ENCODE results near the gene AP1G2. TPM values are rescaled to one million over a fixed set of nuclear protein-coding genes. Genes with fewer than 3 reads are reported as not detected.

Gene AP1G2
- total and polyA plus RNA-seq, 2 of the 4 experiments (the other 2 are of a cell fraction): 2.9 to 19.2 TPM

- POLR2A ChIA-PET (ENCODE audit: unreplicated experiment): no interaction called here
- Histone ChIP-seq H3K9me3 (ENCODE audit: control insufficient read depth, insufficient read depth, low read length) (no peaks in the 10 kb centered on the region), H3K9ac (ENCODE audit: low read depth, low read length) (no peak overlapping the region), H3K4ac (ENCODE audit: low read depth, low read length) (no peak overlapping the region), H3K14ac (replicated peaks; ENCODE audit: low read depth, low read length) (no peak overlapping the region), H3K9me1 (ENCODE audit: insufficient read depth, low read length) (no peaks in the 10 kb centered on the region), H2AK5ac (ENCODE audit: low read depth, low read length) (no peak overlapping the region), H2BK20ac (ENCODE audit: low read depth, low read length) (no peak overlapping the region), H4K91ac (ENCODE audit: insufficient read depth, low read depth, low read length) (no peak overlapping the region), H3K4me3 (ENCODE audit: insufficient read depth, low read depth, low read length) (no peak overlapping the region), H2BK120ac (ENCODE audit: low read depth, low read length) (no peak overlapping the region), H4K5ac (ENCODE audit: low read depth, low read length) (no peak overlapping the region), H3K23ac (ENCODE audit: low read depth, low read length) (no peak overlapping the region), H2AK9ac (replicated peaks; ENCODE audit: low read depth, low read length, poor library complexity) (no peak overlapping the region), H3K27ac (ENCODE audit: insufficient read depth, low read length) (no peak overlapping the region), H3K4me1 (ENCODE audit: control insufficient read depth, insufficient read depth, low read length) (no peaks in the 10 kb centered on the region), H2BK5ac (ENCODE audit: low read depth, low read length, poor library complexity, severe bottlenecking) (no peak overlapping the region), H3K18ac (ENCODE audit: low read depth, low read length) (no peak overlapping the region), H3K79me1 (ENCODE audit: low read depth in 1 of 2, low read length in 2 of 2) (no peaks in the 10 kb centered on the region), H2AFZ (replicated peaks; ENCODE audit: low read length, poor library complexity) (no peak overlapping the region), H4K20me1 (ENCODE audit: insufficient read depth, low read length) (no peaks in the 10 kb centered on the region), H3K27me3 (ENCODE audit: control insufficient read depth, insufficient read depth, low read length) (no peaks in the 10 kb centered on the region), H3K56ac (ENCODE audit: extremely low read depth, insufficient read depth, low read length) (no peak overlapping the region), H2BK15ac (ENCODE audit: low read depth, low read length) (no peak overlapping the region), H3K36me3 (ENCODE audit: control insufficient read depth, insufficient read depth, low read length) (no peaks in the 10 kb centered on the region), H4K8ac (ENCODE audit: low read depth in 2 of 2, low read length in 2 of 2) (no peak overlapping the region), H3K4me2 (ENCODE audit: low read depth, low read length) (no peak overlapping the region)
- TF ChIP-seq MXI1 (IDR thresholded peaks at IDR 0.05; ENCODE audit: borderline replicate concordance, low read depth, low read length) (no peak), MAFK (IDR thresholded peaks at IDR 0.05; ENCODE audit: low read depth, low read length) (no peak), SMC3 (IDR thresholded peaks at IDR 0.05; ENCODE audit: low read depth, low read length) (no peak), BHLHE40 (IDR thresholded peaks at IDR 0.05; ENCODE audit: low read depth, low read length) (no peak), CTCF (conservative IDR thresholded peaks at IDR 0.05; ENCODE audit: low read depth, low read length) (no peak), MAZ (IDR thresholded peaks at IDR 0.05; ENCODE audit: borderline replicate concordance, low read depth, low read length) (no peak), RFX5 (IDR thresholded peaks at IDR 0.05; ENCODE audit: low read depth, low read length) (no peak), NFE2L2 (IDR thresholded peaks at IDR 0.05; ENCODE audit: low read depth, low read length) (no peak), ELK1 (IDR thresholded peaks at IDR 0.05; ENCODE audit: borderline replicate concordance, low read depth, low read length) (no peak), FOS (IDR thresholded peaks at IDR 0.05; ENCODE audit: low read depth, low read length) (no peak), RCOR1 (IDR thresholded peaks at IDR 0.05; ENCODE audit: insufficient replicate concordance, low read length) (no peak), POLR2A (IDR thresholded peaks at IDR 0.05; ENCODE audit: low read depth, low read length) (no peak), CEBPB (IDR thresholded peaks at IDR 0.05; ENCODE audit: low read depth, low read length) (no peak), USF2 (IDR thresholded peaks at IDR 0.05; ENCODE audit: low read depth, low read length) (no peak)
- intact Hi-C loops (cut with micrococcal nuclease) (no loop called here), in situ Hi-C loops (cut with MboI; ENCODE audit: low sequenced_read_pairs) (no loop called here), dilution Hi-C loops (cut with HindIII; ENCODE audit: low sequenced_read_pairs, unreplicated experiment) (no loop called here)
- ATAC-seq (ENCODE audit: low read depth) (no peak), DNase-seq (no peak)
- no TSS peak for BruUV-seq (replicated peaks)
- 69% methylated on average over 6 of the region's 10 CpGs; no CpG with 5 or more reads in 1 of the 2 experiments for WGBS, 2 experiments (ENCODE audit: extremely low coverage in 2 of 2, insufficient read length in 1 of 2)
- CTCF ChIA-PET: interaction anchor here (0.7 kb wide), 1 partner anchor 52 kb away, joined by 3 read pairs; no protein-coding TSS in a partner anchor
Measured at GRCh38 chr14:23530375-23531055, 37.1 kb downstream of the AP1G2 start.

Measured in IMR-90 (cell line).